NB4 (cell line): Measurements from ENCODE around the gene CDC42EP3.

Source experiments
- MAX ChIP-seq: IDR thresholded peaks from 2 replicates; pipeline ENCODE4 v1.6.1; 2011; ENCODE audit warnings: low read depth, low read length
- POLR2A ChIP-seq: IDR thresholded peaks from 2 replicates; pipeline ENCODE4 v1.6.1; 2011; ENCODE audit warnings: mild to moderate bottlenecking; ENCODE audit not compliant: insufficient read length; ENCODE audit errors: extremely low read depth
- TF ChIP-seq, protein P1 (sequence below): IDR thresholded peaks from one replicate; pipeline ENCODE4 v1.5.1; 2012; ENCODE audit warnings: low read depth, low read length

GRCh38 chr2:37627710-37628109, 43.7 kb downstream of the CDC42EP3 start:
- TF ChIP-seq, protein P1, sequence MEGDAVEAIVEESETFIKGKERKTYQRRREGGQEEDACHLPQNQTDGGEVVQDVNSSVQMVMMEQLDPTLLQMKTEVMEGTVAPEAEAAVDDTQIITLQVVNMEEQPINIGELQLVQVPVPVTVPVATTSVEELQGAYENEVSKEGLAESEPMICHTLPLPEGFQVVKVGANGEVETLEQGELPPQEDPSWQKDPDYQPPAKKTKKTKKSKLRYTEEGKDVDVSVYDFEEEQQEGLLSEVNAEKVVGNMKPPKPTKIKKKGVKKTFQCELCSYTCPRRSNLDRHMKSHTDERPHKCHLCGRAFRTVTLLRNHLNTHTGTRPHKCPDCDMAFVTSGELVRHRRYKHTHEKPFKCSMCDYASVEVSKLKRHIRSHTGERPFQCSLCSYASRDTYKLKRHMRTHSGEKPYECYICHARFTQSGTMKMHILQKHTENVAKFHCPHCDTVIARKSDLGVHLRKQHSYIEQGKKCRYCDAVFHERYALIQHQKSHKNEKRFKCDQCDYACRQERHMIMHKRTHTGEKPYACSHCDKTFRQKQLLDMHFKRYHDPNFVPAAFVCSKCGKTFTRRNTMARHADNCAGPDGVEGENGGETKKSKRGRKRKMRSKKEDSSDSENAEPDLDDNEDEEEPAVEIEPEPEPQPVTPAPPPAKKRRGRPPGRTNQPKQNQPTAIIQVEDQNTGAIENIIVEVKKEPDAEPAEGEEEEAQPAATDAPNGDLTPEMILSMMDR = no peak
- TF ChIP-seq POLR2A = no peak
- TF ChIP-seq MAX = no peak
